ENCODE measurements around the gene GRIN2A.

DNA sequence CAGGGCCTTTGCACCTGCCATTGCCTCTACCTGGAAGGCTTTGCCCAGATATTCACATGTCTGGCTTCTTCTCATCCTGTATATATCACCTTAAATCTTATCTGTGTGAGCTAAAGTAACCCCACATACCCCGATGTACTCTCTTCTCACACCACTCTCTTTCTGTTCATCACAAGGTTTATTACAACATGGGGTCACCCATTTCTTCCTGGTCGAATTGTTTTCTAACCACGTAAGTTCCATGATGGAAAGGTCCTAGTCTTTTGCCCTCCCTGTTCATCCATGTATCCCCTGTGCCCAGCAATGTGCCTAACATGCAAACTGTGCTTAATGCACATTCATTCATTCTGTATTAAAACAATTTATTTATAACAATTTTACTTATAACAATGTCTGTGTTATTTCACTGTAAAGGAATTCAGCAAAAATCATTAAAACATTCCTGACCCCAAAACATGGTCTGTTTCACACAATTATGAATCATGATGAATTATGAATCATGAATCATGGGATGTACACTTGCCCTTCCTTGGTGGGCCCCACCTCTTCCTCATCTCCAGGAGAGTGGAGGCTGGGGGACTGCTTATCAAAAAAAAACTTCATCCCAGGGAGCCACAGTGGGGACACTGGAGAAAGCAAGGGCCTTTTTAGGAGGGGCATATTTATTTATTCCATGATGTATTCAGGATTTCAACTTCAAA, 336.4 kb downstream of the GRIN2A start:
- no peak for TF ChIP-seq POLR2A (IDR thresholded peaks at IDR 0.05; ENCODE audit: low read depth, low read length)
- TF ChIP-seq TAF1 (IDR thresholded peaks at IDR 0.05; ENCODE audit: borderline replicate concordance, low read depth, low read length): no peak
